ENCODE results near the gene VILL.

DNA sequence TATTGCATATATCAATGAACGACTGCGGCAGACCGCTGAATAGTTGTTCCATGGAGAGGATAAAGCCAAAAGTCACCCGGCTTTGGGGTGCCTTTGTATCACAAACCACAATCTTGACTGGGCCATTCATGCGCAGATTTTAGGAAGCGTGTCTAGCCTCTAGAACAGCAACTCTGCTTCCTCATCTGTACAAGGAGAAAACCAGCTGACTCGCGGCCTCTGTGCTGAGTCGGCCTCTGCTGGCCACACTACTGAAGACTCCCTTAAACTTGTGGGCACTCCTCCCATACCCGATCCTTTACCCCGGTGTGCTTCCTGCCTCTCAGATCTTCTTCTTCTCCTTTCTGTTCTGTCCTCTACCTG lies 49.3 kb downstream of the VILL start:
- TF ChIP-seq POLR2A (IDR thresholded peaks at IDR 0.05), result no peak
- TF ChIP-seq, protein P1, sequence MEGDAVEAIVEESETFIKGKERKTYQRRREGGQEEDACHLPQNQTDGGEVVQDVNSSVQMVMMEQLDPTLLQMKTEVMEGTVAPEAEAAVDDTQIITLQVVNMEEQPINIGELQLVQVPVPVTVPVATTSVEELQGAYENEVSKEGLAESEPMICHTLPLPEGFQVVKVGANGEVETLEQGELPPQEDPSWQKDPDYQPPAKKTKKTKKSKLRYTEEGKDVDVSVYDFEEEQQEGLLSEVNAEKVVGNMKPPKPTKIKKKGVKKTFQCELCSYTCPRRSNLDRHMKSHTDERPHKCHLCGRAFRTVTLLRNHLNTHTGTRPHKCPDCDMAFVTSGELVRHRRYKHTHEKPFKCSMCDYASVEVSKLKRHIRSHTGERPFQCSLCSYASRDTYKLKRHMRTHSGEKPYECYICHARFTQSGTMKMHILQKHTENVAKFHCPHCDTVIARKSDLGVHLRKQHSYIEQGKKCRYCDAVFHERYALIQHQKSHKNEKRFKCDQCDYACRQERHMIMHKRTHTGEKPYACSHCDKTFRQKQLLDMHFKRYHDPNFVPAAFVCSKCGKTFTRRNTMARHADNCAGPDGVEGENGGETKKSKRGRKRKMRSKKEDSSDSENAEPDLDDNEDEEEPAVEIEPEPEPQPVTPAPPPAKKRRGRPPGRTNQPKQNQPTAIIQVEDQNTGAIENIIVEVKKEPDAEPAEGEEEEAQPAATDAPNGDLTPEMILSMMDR (IDR thresholded peaks at IDR 0.05), result peak in 2 of 4 experiments; percentile 45 to 63

Data from gastroesophageal sphincter (tissue), 3 donors.